Thyroid gland (tissue), 4 donors: ENCODE results near the gene SPOCK2. TPM values are rescaled to one million over a fixed set of nuclear protein-coding genes. Genes with fewer than 3 reads are reported as not detected.

Experiments used
- DNase-seq, 2 donors: peaks; one replicate each; pipeline ENCODE4 v3.0.0-alpha.2; 2019
- H3K27ac ChIP-seq, 3 donors: fragments of 200-600 bp; sonication (generic); 1 replicate in 2 of 3; 2 replicates in 1 of 3; pipeline ENCODE4 v1.5.1; 2016 to 2019; ENCODE audit warnings: mild to moderate bottlenecking in 1 of 3, moderate library complexity in 1 of 3
- H3K27me3 ChIP-seq: fragments of 200-600 bp; sonication (generic); one replicate; pipeline ENCODE4 v1.5.1; 2019
- H3K36me3 ChIP-seq, 2 donors: fragments of 200-600 bp; sonication (generic); one replicate each; pipeline ENCODE4 v1.5.1; 2016 to 2019
- H3K4me1 ChIP-seq, 2 donors: fragments of 200-600 bp; sonication (generic); one replicate each; pipeline ENCODE4 v1.5.1; 2017 to 2019
- H3K4me3 ChIP-seq, 3 donors: fragments of 200-600 bp; sonication (generic); replicated peaks in 1 of 3; 1 replicate in 2 of 3; 2 replicates in 1 of 3; pipeline ENCODE4 v1.5.1; 2016; ENCODE audit warnings: mild to moderate bottlenecking in 1 of 3
- H3K9me3 ChIP-seq: fragments of 200-600 bp; sonication (generic); one replicate; pipeline ENCODE4 v1.5.1; 2017
- CTCF ChIP-seq, 6 experiments: fragments of 200-600 bp in 3 of 6; fragments of 450-650 bp in 3 of 6; sonication (generic) in 3 of 6; IDR thresholded peaks; one replicate each; pipeline ENCODE4 v1.5.1; 2016 to 2019; ENCODE audit warnings: antibody characterized with exemption in 6 of 6, mild to moderate bottlenecking in 2 of 6, inconsistent platforms in 1 of 6, moderate library complexity in 1 of 6
- POLR2A ChIP-seq, 2 donors: fragments of 450-650 bp; IDR thresholded peaks; one replicate each; pipeline ENCODE4 v1.6.1; 2017; ENCODE audit warnings: antibody characterized with exemption in 2 of 2, mild to moderate bottlenecking in 2 of 2, moderate library complexity in 1 of 2
- WGBS, 2 donors: methylation state at CpG; one replicate each; pipeline ENCODE4 v1.1.5; 2017; 5-methylcytosine and 5-hydroxymethylcytosine counted together
- intact Hi-C: fragments of 100-400 bp; cut with DNase I; formaldehyde crosslinking; loops from one replicate; pipeline ENCODE4 v1.15.1; 2023
- total RNA-seq, 4 donors: library from RNA; depleted of rRNA; stranded (reverse); fragments of >200 nt; gene quantifications; one replicate each; pipeline ENCODE4 v1.2.3, GENCODE V29; 2016

SPOCK2 gene
- total RNA-seq, 4 donors from 2014 or later = 4.3 to 17.6 (median 13.5) TPM

GRCh38 chr10:72011016-72011415 lies 77.3 kb downstream of the SPOCK2 start:
- H3K36me3 ChIP-seq = peaks cover 13 to 16% of the 10 kb centered on the region in 2 donors

GRCh38 chr10:72010234-72010973 lies 77.9 kb downstream of the SPOCK2 start:
- Histone ChIP-seq H3K36me3 (peaks cover 13 to 16% of the 10 kb centered on the region in 2 donors), H3K4me3 (no peak overlapping the region), H3K4me1 (peaks cover 3 to 35% of the 10 kb centered on the region in 2 donors), H3K9me3 (no peaks in the 10 kb centered on the region), H3K27me3 (no peaks in the 10 kb centered on the region), H3K27ac (peak overlapping the region; percentile 54 to 78 (median 73))
- DNase-seq = no peak
- TF ChIP-seq POLR2A (IDR thresholded peaks at IDR 0.05) = no peak
- no peak for TF ChIP-seq CTCF (IDR thresholded peaks at IDR 0.05)
- WGBS, 2 donors = 69 to 84% methylated on average over 6 to 7 of the region's 7 CpGs
- intact Hi-C loops = no loop called here

More at GRCh38 chr10:72011016-72011415, 77.3 kb downstream of the SPOCK2 start:
- Histone ChIP-seq H3K27ac (peak overlapping the region in 2 of 3 donors; percentile 22 to 73), H3K4me1 (peaks cover 3 to 35% of the 10 kb centered on the region in 2 donors), H3K27me3 (no peaks in the 10 kb centered on the region), H3K9me3 (no peaks in the 10 kb centered on the region), H3K4me3 (no peak overlapping the region)
- WGBS, 2 donors = 90 to 94% methylated on average over 9 of the region's 9 CpGs
- no peak for DNase-seq
- intact Hi-C loops = no loop called here
- TF ChIP-seq POLR2A (IDR thresholded peaks at IDR 0.05) (no peak), CTCF (IDR thresholded peaks at IDR 0.05) (no peak)

GRCh38 chr10:72009425-72010081 lies 78.8 kb downstream of the SPOCK2 start:
- Histone ChIP-seq H3K36me3 (peaks cover 13 to 16% of the 10 kb centered on the region in 2 donors), H3K4me3 (no peak overlapping the region), H3K9me3 (no peaks in the 10 kb centered on the region), H3K4me1 (peaks cover 3 to 28% of the 10 kb centered on the region in 2 donors), H3K27ac (peak overlapping the region; percentile 54 to 78 (median 73)), H3K27me3 (no peaks in the 10 kb centered on the region)
- WGBS, 2 donors = 48 to 51% methylated on average over 10 to 12 of the region's 12 CpGs
- peak; percentile 48 to 54 for DNase-seq
- intact Hi-C loops = no loop called here
- TF ChIP-seq POLR2A (IDR thresholded peaks at IDR 0.05) (no peak), CTCF (IDR thresholded peaks at IDR 0.05) (no peak)

GRCh38 chr10:72009051-72009424 lies 79.3 kb downstream of the SPOCK2 start:
- intact Hi-C loops = no loop called here
- Histone ChIP-seq H3K27ac (peak overlapping the region; percentile 47 to 78 (median 73)), H3K9me3 (no peaks in the 10 kb centered on the region), H3K4me3 (no peak overlapping the region), H3K36me3 (peaks cover 13 to 16% of the 10 kb centered on the region in 2 donors), H3K27me3 (no peaks in the 10 kb centered on the region), H3K4me1 (peaks cover 3 to 27% of the 10 kb centered on the region in 2 donors)
- no peak for DNase-seq
- 66 to 67% methylated on average over 9 of the region's 9 CpGs for WGBS, 2 donors
- no peak for TF ChIP-seq POLR2A (IDR thresholded peaks at IDR 0.05)
- TF ChIP-seq CTCF (IDR thresholded peaks at IDR 0.05) = no peak

Other genes with a start within 250 kb of the SPOCK2 start
- gene PSAP, start 237.3 kb downstream of the SPOCK2 start, total RNA-seq = 1,000 to 10,000 TPM in 3 of 4 donors, 100 to 1,000 TPM in 1; 978 to 1,211 (median 1,123) TPM
- 10 to 100 TPM in 3 of 4 donors, 1 to 10 TPM in 1; 8.6 to 16.9 (median 14.0) TPM for gene CHST3, start 124.2 kb downstream of the SPOCK2 start, total RNA-seq
- 100 to 1,000 TPM; 100 to 214 (median 129) TPM for gene ANAPC16, start 127.5 kb upstream of the SPOCK2 start, total RNA-seq
- gene ASCC1, start 127.7 kb upstream of the SPOCK2 start, total RNA-seq = 10 to 100 TPM; 26.7 to 30.3 (median 28.1) TPM
- 100 to 1,000 TPM in 3 of 4 donors, 10 to 100 TPM in 1; 93.0 to 309 (median 134) TPM for gene DDIT4, start 185.4 kb upstream of the SPOCK2 start, total RNA-seq